ENCODE measurements around the gene CCND3.
"Not testable (repeated sequence)": the region's sequence is repeated elsewhere in the genome, so short reads cannot be mapped to it uniquely, and the experiment has no call there.

CCND3 gene

DNA sequence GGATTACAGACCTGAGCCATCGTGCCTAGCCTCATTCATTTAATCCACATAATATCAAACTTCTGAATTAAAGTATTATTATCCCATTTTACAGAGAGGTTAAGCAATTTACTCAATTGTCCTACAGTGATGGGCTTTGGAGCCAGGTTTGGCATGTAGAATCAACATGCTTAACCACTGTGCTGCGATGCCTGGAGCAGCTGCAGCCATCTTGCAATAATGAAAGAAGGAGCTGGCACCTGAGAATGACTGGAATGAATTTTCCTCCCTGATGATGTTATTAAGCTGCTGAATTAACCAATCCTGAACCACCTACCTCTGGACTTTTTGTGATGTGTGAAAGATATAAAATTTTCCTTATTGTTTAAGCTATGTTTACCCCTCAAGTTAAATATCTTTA, 13.1 kb upstream of the CCND3 start:
- no peak overlapping the region for H3K9ac ChIP-seq (ENCODE audit: low read depth in 1 of 2, low read length in 2 of 2)
- H3K27me3 ChIP-seq (ENCODE audit: control insufficient read depth in 2 of 2, insufficient read depth in 2 of 2, low read length in 2 of 2), result no peaks in the 10 kb centered on the region
- no peak overlapping the region for H3K4me3 ChIP-seq (ENCODE audit: low read length in 2 of 2)
- no peaks in the 10 kb centered on the region for H3K9me3 ChIP-seq (ENCODE audit: control insufficient read depth in 2 of 2, low read length in 2 of 2)
- H3K36me3 ChIP-seq (ENCODE audit: control insufficient read depth in 2 of 2, insufficient read depth in 2 of 2, low read length in 2 of 2), result no peaks in the 10 kb centered on the region
- H3K4me1 ChIP-seq (ENCODE audit: control insufficient read depth in 2 of 2, insufficient read depth in 2 of 2, low read length in 2 of 2), result no peaks in the 10 kb centered on the region
- no peak overlapping the region for H3K27ac ChIP-seq (ENCODE audit: low read depth in 2 of 2, low read length in 2 of 2)

DNA sequence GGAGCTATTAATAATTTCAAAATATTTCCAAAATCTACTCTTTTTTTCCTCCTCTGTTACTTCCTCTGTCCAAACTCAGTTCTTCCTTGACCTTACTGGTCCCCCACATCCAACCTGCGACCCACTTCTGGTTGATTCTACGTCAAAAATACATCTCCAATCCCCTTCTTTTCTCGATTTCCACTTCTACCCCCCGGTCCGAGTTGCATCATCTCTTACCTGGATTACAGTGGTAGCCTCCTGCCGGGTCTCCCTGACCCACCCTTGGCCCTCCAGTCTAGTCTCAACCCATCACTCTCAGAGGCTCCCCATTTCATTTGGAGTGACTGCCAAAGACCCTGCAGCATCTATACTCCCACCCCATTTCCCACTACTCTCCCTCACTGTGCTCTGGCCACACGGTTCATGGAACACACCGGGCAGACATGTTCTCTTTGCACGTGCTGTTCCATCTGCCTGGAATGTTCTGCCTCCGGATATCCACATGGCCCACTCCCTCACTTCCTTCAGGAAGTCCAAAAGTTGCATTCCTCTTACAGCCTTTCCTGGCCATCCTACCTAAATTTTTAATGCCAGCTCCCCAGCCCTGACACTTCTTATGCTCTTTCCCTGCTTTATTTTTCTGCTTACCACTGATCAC, 6.1 kb upstream of the CCND3 start:
- Histone ChIP-seq H3K27me3 (ENCODE audit: control insufficient read depth in 2 of 2, insufficient read depth in 2 of 2, low read length in 2 of 2) (no peaks in the 10 kb centered on the region), H3K36me3 (ENCODE audit: control insufficient read depth in 2 of 2, insufficient read depth in 2 of 2, low read length in 2 of 2) (no peaks in the 10 kb centered on the region), H3K9ac (ENCODE audit: low read depth in 1 of 2, low read length in 2 of 2) (no peak overlapping the region), H3K9me3 (ENCODE audit: control insufficient read depth in 2 of 2, low read length in 2 of 2) (no peaks in the 10 kb centered on the region), H3K4me3 (ENCODE audit: low read length in 2 of 2) (no peak overlapping the region), H3K4me1 (ENCODE audit: control insufficient read depth in 2 of 2, insufficient read depth in 2 of 2, low read length in 2 of 2) (no peaks in the 10 kb centered on the region), H3K27ac (ENCODE audit: low read depth in 2 of 2, low read length in 2 of 2) (no peak overlapping the region)

DNA sequence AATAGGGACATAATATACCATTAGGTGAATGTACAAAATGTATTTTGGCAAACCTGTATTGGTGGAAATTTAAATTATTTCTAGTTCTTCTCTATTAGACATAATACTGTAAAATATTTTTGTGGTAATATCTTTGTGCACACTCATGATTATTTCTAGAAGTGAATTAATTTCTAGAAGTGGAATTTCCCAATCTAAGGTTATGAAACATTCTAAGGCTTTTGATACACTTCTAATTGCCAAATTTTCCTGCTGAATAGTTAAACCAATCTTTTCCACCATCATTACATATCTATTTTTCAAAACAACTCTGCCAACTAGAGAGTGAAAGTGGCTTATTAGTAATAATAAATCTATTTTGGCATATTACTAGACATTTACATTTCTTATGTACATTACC, 1.8 kb upstream of the CCND3 start:
- no peak overlapping the region for H3K9ac ChIP-seq (ENCODE audit: low read depth in 1 of 2, low read length in 2 of 2)

DNA sequence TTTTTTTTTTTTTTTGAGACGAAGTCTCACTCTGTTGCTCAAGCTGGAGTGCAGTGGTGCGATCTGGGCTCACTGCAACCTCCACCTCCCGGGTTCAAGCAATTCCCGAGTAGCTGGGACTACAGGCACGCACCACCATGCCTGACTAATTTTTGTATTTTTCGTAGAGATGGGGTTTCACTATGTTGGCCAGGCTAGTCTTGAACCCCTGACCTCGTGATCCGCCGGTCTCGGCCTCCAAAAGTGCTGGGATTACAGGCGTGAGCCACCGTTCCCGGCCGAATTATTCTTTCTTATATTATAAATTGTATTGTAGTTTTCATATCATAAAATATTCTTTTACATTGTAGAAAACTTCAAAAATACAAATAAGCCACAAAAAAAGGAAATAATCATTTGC, 1.3 kb upstream of the CCND3 start:
- not testable (repeated sequence) for H3K4me3 ChIP-seq (ENCODE audit: low read length in 2 of 2); H3K27me3 ChIP-seq (ENCODE audit: control insufficient read depth in 2 of 2, insufficient read depth in 2 of 2, low read length in 2 of 2); H3K9ac ChIP-seq (ENCODE audit: low read depth in 1 of 2, low read length in 2 of 2); H3K36me3 ChIP-seq (ENCODE audit: control insufficient read depth in 2 of 2, insufficient read depth in 2 of 2, low read length in 2 of 2); H3K9me3 ChIP-seq (ENCODE audit: control insufficient read depth in 2 of 2, low read length in 2 of 2); H3K27ac ChIP-seq (ENCODE audit: low read depth in 2 of 2, low read length in 2 of 2)
- peaks cover 24 to 28% of the 10 kb centered on the region in 2 donors for H3K4me1 ChIP-seq (ENCODE audit: control insufficient read depth in 2 of 2, insufficient read depth in 2 of 2, low read length in 2 of 2)

More for the DNA sequence above, 1.8 kb upstream of the CCND3 start:
- no peak overlapping the region for H3K27ac ChIP-seq (ENCODE audit: low read depth in 2 of 2, low read length in 2 of 2)
- H3K4me3 ChIP-seq (ENCODE audit: low read length in 2 of 2), result no peak overlapping the region
- no peaks in the 10 kb centered on the region for H3K36me3 ChIP-seq (ENCODE audit: control insufficient read depth in 2 of 2, insufficient read depth in 2 of 2, low read length in 2 of 2)
- no peaks in the 10 kb centered on the region for H3K27me3 ChIP-seq (ENCODE audit: control insufficient read depth in 2 of 2, insufficient read depth in 2 of 2, low read length in 2 of 2)
- H3K4me1 ChIP-seq (ENCODE audit: control insufficient read depth in 2 of 2, insufficient read depth in 2 of 2, low read length in 2 of 2), result peaks cover 20 to 28% of the 10 kb centered on the region in 2 donors
- no peaks in the 10 kb centered on the region for H3K9me3 ChIP-seq (ENCODE audit: control insufficient read depth in 2 of 2, low read length in 2 of 2)

DNA sequence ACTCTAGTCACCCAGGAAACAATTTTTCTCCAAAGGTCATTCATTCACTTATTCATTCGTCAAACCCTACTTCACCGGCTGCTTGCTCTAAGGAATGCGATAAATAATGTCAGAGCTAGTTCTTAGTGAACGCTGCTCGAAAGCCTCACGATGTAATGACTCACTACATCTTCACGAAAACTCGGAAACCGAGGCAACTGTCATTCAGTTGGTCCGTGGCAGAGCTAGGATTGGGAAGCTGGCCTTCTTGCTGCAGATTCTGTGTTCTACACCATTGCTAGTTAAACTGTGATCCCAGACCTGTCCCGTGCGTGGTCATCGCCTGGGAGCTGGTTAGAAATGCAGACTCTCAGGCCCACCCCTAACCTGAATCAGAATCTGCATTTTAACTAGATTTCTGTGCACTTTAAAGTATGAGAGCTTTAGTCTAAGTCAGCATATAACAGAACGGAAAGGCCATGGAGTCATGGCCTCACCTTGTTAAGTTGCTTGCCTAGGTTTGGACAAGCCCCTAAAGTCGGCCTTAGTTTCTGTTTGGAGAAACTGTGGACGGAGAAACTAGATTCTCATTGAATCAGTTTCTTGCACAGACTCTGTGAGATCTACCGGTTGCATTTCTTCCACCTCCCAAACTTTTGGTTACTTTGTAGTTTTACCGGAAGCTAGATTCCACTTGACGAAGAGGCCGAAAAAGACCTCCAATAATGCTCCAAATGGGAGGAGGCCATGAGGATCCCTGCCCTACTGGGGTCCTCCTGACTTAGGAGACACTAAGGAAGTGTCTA, 651 bp upstream of the CCND3 start:
- peaks cover 0 to under 1% of the 10 kb centered on the region in 2 donors for H3K36me3 ChIP-seq (ENCODE audit: control insufficient read depth in 2 of 2, insufficient read depth in 2 of 2, low read length in 2 of 2)
- peak overlapping the region; percentile 29 to 73 for H3K27ac ChIP-seq (ENCODE audit: low read depth in 2 of 2, low read length in 2 of 2)
- H3K4me3 ChIP-seq (ENCODE audit: low read length in 2 of 2), result peak overlapping the region; percentile 77 to 93
- H3K4me1 ChIP-seq (ENCODE audit: control insufficient read depth in 2 of 2, insufficient read depth in 2 of 2, low read length in 2 of 2), result peaks cover 24 to 28% of the 10 kb centered on the region in 2 donors
- peak overlapping the region; percentile 13 to 42 for H3K9ac ChIP-seq (ENCODE audit: low read depth in 1 of 2, low read length in 2 of 2)
- H3K9me3 ChIP-seq (ENCODE audit: control insufficient read depth in 2 of 2, low read length in 2 of 2), result no peaks in the 10 kb centered on the region
- H3K27me3 ChIP-seq (ENCODE audit: control insufficient read depth in 2 of 2, insufficient read depth in 2 of 2, low read length in 2 of 2), result no peaks in the 10 kb centered on the region

DNA sequence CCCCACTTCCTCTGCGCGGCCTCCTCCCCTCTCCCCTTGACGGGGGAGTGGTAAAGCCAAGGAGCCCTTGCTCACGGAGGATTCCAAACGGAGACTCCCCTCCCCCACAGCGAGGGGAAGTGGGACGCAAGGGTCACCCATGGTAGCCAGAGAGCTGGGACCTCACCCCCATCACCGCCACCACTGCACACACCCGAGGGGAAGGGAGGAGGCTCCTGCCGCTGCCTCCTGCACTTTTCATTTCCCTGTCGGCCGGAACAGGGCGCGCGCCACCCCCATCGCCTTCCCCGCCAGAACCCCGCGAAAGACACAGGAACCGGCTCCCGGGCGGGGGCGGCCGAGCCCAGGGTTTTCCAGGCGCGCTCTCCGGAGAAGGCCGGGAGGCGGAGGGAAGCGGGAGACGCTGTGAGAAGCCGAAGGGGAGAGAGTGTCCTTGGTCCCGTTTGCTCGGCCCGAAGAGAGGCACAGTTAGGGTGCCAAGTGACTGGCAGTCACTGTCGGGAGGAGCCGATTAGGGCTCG, 789 bp downstream of the CCND3 start:
- Histone ChIP-seq H3K36me3 (ENCODE audit: control insufficient read depth in 2 of 2, insufficient read depth in 2 of 2, low read length in 2 of 2) (peaks cover 0 to 12% of the 10 kb centered on the region in 2 donors), H3K9ac (ENCODE audit: low read depth in 1 of 2, low read length in 2 of 2) (peak overlapping the region; percentile 72 to 74), H3K4me3 (ENCODE audit: low read length in 2 of 2) (peak overlapping the region; percentile 77 to 93), H3K4me1 (ENCODE audit: control insufficient read depth in 2 of 2, insufficient read depth in 2 of 2, low read length in 2 of 2) (peaks cover 31 to 36% of the 10 kb centered on the region in 2 donors), H3K27ac (ENCODE audit: low read depth in 2 of 2, low read length in 2 of 2) (peak overlapping the region; percentile 81 to 86), H3K27me3 (ENCODE audit: control insufficient read depth in 2 of 2, insufficient read depth in 2 of 2, low read length in 2 of 2) (no peaks in the 10 kb centered on the region), H3K9me3 (ENCODE audit: control insufficient read depth in 2 of 2, low read length in 2 of 2) (no peaks in the 10 kb centered on the region)

DNA sequence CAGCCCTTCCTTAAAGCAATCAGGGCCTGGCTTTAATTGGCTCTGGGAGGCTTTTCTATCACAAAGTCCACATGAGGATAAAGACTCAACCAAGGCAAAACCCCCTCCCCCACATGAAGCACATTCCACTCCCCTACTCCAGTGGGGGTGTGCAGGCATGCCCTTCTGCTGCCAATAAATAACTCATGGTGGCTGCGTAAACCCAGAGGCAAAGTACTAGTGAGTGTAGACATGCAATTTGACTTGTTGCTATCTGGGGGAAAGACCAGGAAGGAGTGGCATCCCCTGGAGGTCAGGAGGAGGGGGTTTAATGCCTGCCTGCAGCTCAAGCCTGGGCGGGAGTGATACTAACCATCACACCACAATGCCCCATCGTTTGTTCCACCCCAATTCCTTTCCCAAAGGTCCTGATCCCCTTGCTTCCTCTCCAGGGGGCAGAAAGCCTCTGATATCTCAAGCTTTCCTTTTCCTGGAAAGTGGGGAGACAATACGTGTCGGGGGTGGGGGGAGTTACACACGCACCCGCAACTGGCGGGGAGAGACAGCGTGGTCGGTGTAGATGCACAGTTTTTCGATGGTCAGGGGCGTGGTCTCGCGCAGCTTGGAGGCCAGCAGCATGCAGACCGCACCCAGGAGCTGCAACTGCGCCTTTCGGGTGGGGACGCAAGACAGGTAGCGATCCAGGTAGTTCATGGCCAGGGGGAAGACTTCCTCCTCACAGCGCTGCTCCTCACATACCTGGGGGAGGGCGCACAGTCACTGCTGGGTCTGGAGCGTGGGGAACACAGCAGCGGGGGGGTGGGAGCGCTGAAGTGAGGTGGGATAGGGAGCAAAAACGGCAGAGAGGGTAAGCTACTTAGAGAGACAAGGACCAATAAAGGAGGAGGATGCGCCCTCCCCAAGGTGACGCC, 1.5 kb downstream of the CCND3 start:
- H3K36me3 ChIP-seq (ENCODE audit: control insufficient read depth in 2 of 2, insufficient read depth in 2 of 2, low read length in 2 of 2), result peaks cover under 1 to 18% of the 10 kb centered on the region in 2 donors
- H3K4me1 ChIP-seq (ENCODE audit: control insufficient read depth in 2 of 2, insufficient read depth in 2 of 2, low read length in 2 of 2), result peaks cover 31 to 38% of the 10 kb centered on the region in 2 donors
- H3K27me3 ChIP-seq (ENCODE audit: control insufficient read depth in 2 of 2, insufficient read depth in 2 of 2, low read length in 2 of 2), result no peaks in the 10 kb centered on the region
- peak overlapping the region; percentile 77 to 93 for H3K4me3 ChIP-seq (ENCODE audit: low read length in 2 of 2)
- H3K27ac ChIP-seq (ENCODE audit: low read depth in 2 of 2, low read length in 2 of 2), result peak overlapping the region; percentile 81 to 86
- no peaks in the 10 kb centered on the region for H3K9me3 ChIP-seq (ENCODE audit: control insufficient read depth in 2 of 2, low read length in 2 of 2)
- peak overlapping the region; percentile 72 to 74 for H3K9ac ChIP-seq (ENCODE audit: low read depth in 1 of 2, low read length in 2 of 2)

DNA sequence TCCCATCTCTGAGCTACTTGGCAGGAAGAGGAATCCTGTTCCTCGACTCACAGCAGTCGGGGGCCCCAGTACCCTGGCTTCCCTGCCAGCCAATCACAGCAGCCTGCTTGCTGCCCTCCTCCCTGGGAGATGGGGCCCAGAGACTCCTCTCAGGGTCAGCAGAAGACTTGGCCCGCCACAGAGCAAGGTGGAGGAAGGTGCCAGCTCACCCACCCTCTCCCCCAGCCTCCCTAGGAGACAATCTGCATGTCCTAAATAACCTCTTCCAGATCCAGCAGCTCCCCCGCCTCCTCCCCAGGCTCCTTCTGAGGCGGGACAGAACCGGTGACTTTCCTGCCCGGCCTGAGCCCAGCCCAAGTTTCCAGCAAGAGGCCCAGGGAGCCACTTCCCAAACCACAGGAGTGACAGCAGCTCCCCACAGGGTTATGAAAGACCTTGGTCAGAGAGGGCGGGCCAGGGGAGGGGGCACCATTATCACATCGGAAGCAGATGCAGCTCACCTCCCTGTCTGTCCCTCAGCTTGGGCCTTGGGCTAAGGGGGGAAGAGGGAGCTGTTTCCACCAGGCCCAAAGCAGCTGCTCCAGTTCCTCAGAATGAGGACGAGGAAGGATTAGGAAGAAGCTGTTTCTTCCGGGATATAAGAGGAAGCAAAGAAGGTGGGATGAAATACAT, 2.3 kb downstream of the CCND3 start:
- Histone ChIP-seq H3K27ac (ENCODE audit: low read depth in 2 of 2, low read length in 2 of 2) (peak overlapping the region; percentile 38 to 86), H3K27me3 (ENCODE audit: control insufficient read depth in 2 of 2, insufficient read depth in 2 of 2, low read length in 2 of 2) (no peaks in the 10 kb centered on the region), H3K4me3 (ENCODE audit: low read length in 2 of 2) (peak overlapping the region in 1 of 2 donors; percentile 93), H3K9ac (ENCODE audit: low read depth in 1 of 2, low read length in 2 of 2) (peak overlapping the region in 1 of 2 donors; percentile 9), H3K9me3 (ENCODE audit: control insufficient read depth in 2 of 2, low read length in 2 of 2) (no peaks in the 10 kb centered on the region), H3K36me3 (ENCODE audit: control insufficient read depth in 2 of 2, insufficient read depth in 2 of 2, low read length in 2 of 2) (peaks cover 9 to 26% of the 10 kb centered on the region in 2 donors), H3K4me1 (ENCODE audit: control insufficient read depth in 2 of 2, insufficient read depth in 2 of 2, low read length in 2 of 2) (peaks cover 31 to 38% of the 10 kb centered on the region in 2 donors)

DNA sequence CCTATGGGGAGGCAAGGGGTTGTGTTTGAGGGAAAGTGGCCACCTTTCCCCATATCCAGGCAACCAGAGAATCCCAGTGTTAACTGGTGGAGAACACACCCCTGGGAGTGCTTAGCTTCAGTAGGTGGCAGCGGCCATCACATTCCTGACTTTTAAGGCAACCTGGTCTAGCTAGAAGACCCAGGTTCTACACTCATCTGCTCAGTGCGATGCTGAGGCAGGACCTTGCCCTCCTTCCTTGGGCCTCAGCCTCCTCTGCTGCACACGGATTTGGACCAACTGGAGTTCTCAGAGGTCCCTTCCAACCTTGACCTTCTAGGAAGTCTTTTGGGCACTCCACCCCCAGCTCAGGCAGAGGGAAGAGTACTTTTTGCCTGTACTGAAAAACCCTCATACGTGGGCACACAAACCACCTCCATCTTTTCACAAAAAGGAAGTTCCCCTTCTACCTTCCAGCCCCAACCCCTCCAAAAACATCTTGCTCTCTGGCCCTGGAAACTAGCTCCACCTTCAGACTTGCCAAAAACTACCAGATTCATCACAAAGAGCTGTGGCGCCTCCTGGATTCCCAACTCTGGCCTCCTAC, 2.9 kb downstream of the CCND3 start:
- Histone ChIP-seq H3K4me1 (ENCODE audit: control insufficient read depth in 2 of 2, insufficient read depth in 2 of 2, low read length in 2 of 2) (peaks cover 31 to 38% of the 10 kb centered on the region in 2 donors), H3K27ac (ENCODE audit: low read depth in 2 of 2, low read length in 2 of 2) (peak overlapping the region in 1 of 2 donors; percentile 86), H3K9me3 (ENCODE audit: control insufficient read depth in 2 of 2, low read length in 2 of 2) (no peaks in the 10 kb centered on the region), H3K36me3 (ENCODE audit: control insufficient read depth in 2 of 2, insufficient read depth in 2 of 2, low read length in 2 of 2) (peaks cover 12 to 31% of the 10 kb centered on the region in 2 donors), H3K27me3 (ENCODE audit: control insufficient read depth in 2 of 2, insufficient read depth in 2 of 2, low read length in 2 of 2) (no peaks in the 10 kb centered on the region), H3K4me3 (ENCODE audit: low read length in 2 of 2) (peak overlapping the region in 1 of 2 donors; percentile 93), H3K9ac (ENCODE audit: low read depth in 1 of 2, low read length in 2 of 2) (no peak overlapping the region)
